Glutamatergic neuron (in vitro differentiated cells): ENCODE results near the gene PSMB9. TPM values are rescaled to one million over a fixed set of nuclear protein-coding genes. Genes with fewer than 3 reads are reported as not detected.
A peak's percentile ranks its signal among the peaks of the same experiment; 100 is the strongest.

Experiments
- DNase-seq: peaks from one replicate; pipeline ENCODE4 v3.0.0; 2022
- H3K27ac Mint-ChIP-seq: one replicate; pipeline ENCODE4 v1.8.0; 2020; ENCODE audit warnings: mild to moderate bottlenecking, mixed read lengths, inconsistent platforms; ENCODE audit not compliant: unreplicated experiment
- H3K27me3 Mint-ChIP-seq: one replicate; pipeline ENCODE4 v1.8.0; 2020; ENCODE audit warnings: mild to moderate bottlenecking, moderate library complexity, mixed read lengths, inconsistent platforms; ENCODE audit not compliant: unreplicated experiment
- H3K36me3 Mint-ChIP-seq: one replicate; pipeline ENCODE4 v1.8.0; 2020; ENCODE audit warnings: mild to moderate bottlenecking, mixed read lengths, inconsistent platforms; ENCODE audit not compliant: unreplicated experiment
- H3K4me1 Mint-ChIP-seq: one replicate; pipeline ENCODE4 v1.8.0; 2020; ENCODE audit warnings: mild to moderate bottlenecking, low read depth, mixed read lengths, inconsistent platforms; ENCODE audit not compliant: unreplicated experiment
- H3K4me3 Mint-ChIP-seq: one replicate; pipeline ENCODE4 v1.8.0; 2020; ENCODE audit warnings: mild to moderate bottlenecking, mixed read lengths, inconsistent platforms; ENCODE audit not compliant: unreplicated experiment
- H3K9me3 Mint-ChIP-seq: one replicate; pipeline ENCODE4 v1.8.0; 2020; ENCODE audit warnings: mild to moderate bottlenecking, moderate library complexity, mixed read lengths, inconsistent platforms; ENCODE audit not compliant: unreplicated experiment
- CTCF ChIP-seq: fragments of 200-600 bp; sonication (generic); IDR thresholded peaks from one replicate; pipeline ENCODE4 v1.5.0; 2021; ENCODE audit not compliant: partially characterized antibody, unreplicated experiment
- total RNA-seq: library from RNA; stranded (reverse); fragmentation: NEBNext Ultra II Directional; extraction: Animal tissue kit (Norgen Biotek cat#: 25700); gene quantifications from one replicate; pipeline ENCODE4 v1.2.1, GENCODE V29; 2021; ENCODE audit not compliant: unreplicated experiment

PSMB9 gene
- total RNA-seq, 1 donor from 2014 or later = not detected

GRCh38 chr6:32815115-32815514 lies 38.9 kb upstream of the PSMB9 start:
- H3K27me3 Mint-ChIP-seq = no peaks in the 10 kb centered on the region
- H3K4me1 Mint-ChIP-seq = no peaks in the 10 kb centered on the region
- no peak for TF ChIP-seq CTCF
- H3K9me3 Mint-ChIP-seq = no peaks in the 10 kb centered on the region
- DNase-seq = no peak
- no peaks in the 10 kb centered on the region for H3K36me3 Mint-ChIP-seq
- H3K4me3 Mint-ChIP-seq = peak overlapping the region; percentile 12
- no peak overlapping the region for H3K27ac Mint-ChIP-seq

- H3K27me3 Mint-ChIP-seq = no peaks in the 10 kb centered on the region
Measured at GRCh38 chr6:32815996-32816395, 38.0 kb upstream of the PSMB9 start.

GRCh38 chr6:32816746-32817204 lies 37.2 kb upstream of the PSMB9 start, which contains the start of gene HLA-DOB:
TSS of gene HLA-DOB (minus strand) at chr6:32817002. CDS start at chr6:32816951, 51 bp downstream.
- no peak within 1 kb of the TSS for H3K4me3 Mint-ChIP-seq
- no peak within 1 kb of the TSS for H3K27ac Mint-ChIP-seq
- H3K9me3 Mint-ChIP-seq = no peaks in the 10 kb centered on the region
- no peaks in the 10 kb centered on the region for H3K4me1 Mint-ChIP-seq
- H3K27me3 Mint-ChIP-seq = no peaks in the 10 kb centered on the region
- no peak for TF ChIP-seq CTCF
- no peaks in the 10 kb centered on the region for H3K36me3 Mint-ChIP-seq
- no peak for DNase-seq

More at GRCh38 chr6:32815996-32816395, 38.0 kb upstream of the PSMB9 start:
- H3K36me3 Mint-ChIP-seq = no peaks in the 10 kb centered on the region
- DNase-seq = no peak
- no peak for TF ChIP-seq CTCF
- no peaks in the 10 kb centered on the region for H3K4me1 Mint-ChIP-seq
- H3K9me3 Mint-ChIP-seq = no peaks in the 10 kb centered on the region
- H3K27ac Mint-ChIP-seq = no peak overlapping the region
- no peak overlapping the region for H3K4me3 Mint-ChIP-seq

- H3K27me3 Mint-ChIP-seq = no peaks in the 10 kb centered on the region
- H3K4me3 Mint-ChIP-seq = no peak overlapping the region
- H3K27ac Mint-ChIP-seq = no peak overlapping the region
- no peaks in the 10 kb centered on the region for H3K4me1 Mint-ChIP-seq
- H3K9me3 Mint-ChIP-seq = no peaks in the 10 kb centered on the region
- no peak for TF ChIP-seq CTCF
- no peaks in the 10 kb centered on the region for H3K36me3 Mint-ChIP-seq
- no peak for DNase-seq
Measured at GRCh38 chr6:32818867-32819266, 35.1 kb upstream of the PSMB9 start.

GRCh38 chr6:32819729-32820128 lies 34.3 kb upstream of the PSMB9 start:
- no peak for TF ChIP-seq CTCF
- no peak overlapping the region for H3K4me3 Mint-ChIP-seq
- no peak for DNase-seq
- H3K36me3 Mint-ChIP-seq = no peaks in the 10 kb centered on the region
- H3K4me1 Mint-ChIP-seq = no peaks in the 10 kb centered on the region
- H3K9me3 Mint-ChIP-seq = no peaks in the 10 kb centered on the region
- H3K27ac Mint-ChIP-seq = no peak overlapping the region
- no peaks in the 10 kb centered on the region for H3K27me3 Mint-ChIP-seq
